K562 treated with DMSO at 1 percent for 48 hours (cell line): ENCODE results near the gene LEF1. TPM values are rescaled to one million over a fixed set of nuclear protein-coding genes. Genes with fewer than 3 reads are reported as not detected.

Experiments
- total RNA-seq: library from RNA; unstranded; fragments of 300-600 nt; gene quantifications from 2 replicates; pipeline ENCODE4 v1.2.3, GENCODE V29; 2022; ENCODE audit warnings: low replicate concordance; ENCODE audit errors: extremely low read depth

LEF1 gene
- total RNA-seq: 653 TPM in 1 of 2 replicates, not detected in the other

GRCh38 chr4:108168671-108169523 is at the start of gene LEF1:
LEF1 (minus strand) TSS chr4:108168932; CDS start chr4:108167767, 1,165 bp downstream.

Other genes with a start within 250 kb of the LEF1 start
- gene CYP2U1, start 237.4 kb downstream of the LEF1 start, total RNA-seq: not detected in 2 replicates
- not detected in 2 replicates for gene HADH, start 179.0 kb downstream of the LEF1 start, total RNA-seq